H1 (cell line): ENCODE data around the gene STXBP6. TPM values are rescaled to one million over a fixed set of nuclear protein-coding genes. Genes with fewer than 3 reads are reported as not detected.

Source experiments
- BACH1 ChIP-seq: IDR thresholded peaks from 2 replicates; pipeline ENCODE4 v1.6.1; 2012; ENCODE audit warnings: low read length, improper control_type of control experiment
- CBX5 ChIP-seq: fragments of 300-800, 300-1000 bp; sonication (generic); IDR thresholded peaks from 2 replicates; pipeline ENCODE4 v1.7.1; 2016; ENCODE audit warnings: antibody characterized with exemption, low read length, low read depth
- FOSL1 ChIP-seq: IDR thresholded peaks from 2 replicates; pipeline ENCODE4 v1.6.1; 2011; ENCODE audit warnings: mild to moderate bottlenecking, low read depth, low read length, moderate library complexity; ENCODE audit not compliant: insufficient read depth
- NANOG ChIP-seq: IDR thresholded peaks from 2 replicates; pipeline ENCODE4 v1.6.1; 2011; ENCODE audit warnings: low read length, low read depth, mild to moderate bottlenecking, inconsistent platforms; ENCODE audit not compliant: insufficient read depth, poor library complexity, severe bottlenecking
- RBBP5 ChIP-seq: IDR thresholded peaks from 2 replicates; pipeline ENCODE4 v1.7.1; 2012; ENCODE audit warnings: low read depth, mild to moderate bottlenecking, inconsistent platforms, low read length, moderate library complexity, borderline replicate concordance
- ZNF274 ChIP-seq: IDR thresholded peaks from 2 replicates; pipeline ENCODE4 v1.7.0; 2012; ENCODE audit warnings: low read length, borderline replicate concordance; ENCODE audit errors: extremely low read depth
- polyA plus RNA-seq, 7 experiments: library from polyadenylated mRNA; depleted of rRNA in 3 of 7; stranded (reverse) in 5 of 7; unstranded in 2 of 7; fragments of >200 nt in 5 of 7; fragments of 200-250 nt in 2 of 7; gene quantifications; 1 replicate in 5 of 7; 2 replicates in 1 of 7; 4 replicates in 1 of 7; pipeline versions ENCODE4 v1.2.1 to v1.2.3, GENCODE V29; 2011 to 2013; ENCODE audit warnings: missing spikeins in 2 of 7, mixed read lengths in 2 of 7
- total RNA-seq: library from RNA; stranded (reverse); fragmentation: NEBNext Ultra II Directional; extraction: Animal tissue kit (Norgen Biotek cat#: 25700); gene quantifications from 2 replicates; pipeline ENCODE4 v1.2.1, GENCODE V29; 2021
- TF ChIP-seq, protein P1 (sequence below): IDR thresholded peaks from 2 replicates; pipeline ENCODE4 v1.6.1; 2011; ENCODE audit warnings: low read length, improper control_type of control experiment

Gene STXBP6
- total and polyA plus RNA-seq, 2 of the 8 experiments (the other 6 are each of a cell fraction or from before 2014, with no cell fraction given) = 9.4 to 18.1 TPM

DNA sequence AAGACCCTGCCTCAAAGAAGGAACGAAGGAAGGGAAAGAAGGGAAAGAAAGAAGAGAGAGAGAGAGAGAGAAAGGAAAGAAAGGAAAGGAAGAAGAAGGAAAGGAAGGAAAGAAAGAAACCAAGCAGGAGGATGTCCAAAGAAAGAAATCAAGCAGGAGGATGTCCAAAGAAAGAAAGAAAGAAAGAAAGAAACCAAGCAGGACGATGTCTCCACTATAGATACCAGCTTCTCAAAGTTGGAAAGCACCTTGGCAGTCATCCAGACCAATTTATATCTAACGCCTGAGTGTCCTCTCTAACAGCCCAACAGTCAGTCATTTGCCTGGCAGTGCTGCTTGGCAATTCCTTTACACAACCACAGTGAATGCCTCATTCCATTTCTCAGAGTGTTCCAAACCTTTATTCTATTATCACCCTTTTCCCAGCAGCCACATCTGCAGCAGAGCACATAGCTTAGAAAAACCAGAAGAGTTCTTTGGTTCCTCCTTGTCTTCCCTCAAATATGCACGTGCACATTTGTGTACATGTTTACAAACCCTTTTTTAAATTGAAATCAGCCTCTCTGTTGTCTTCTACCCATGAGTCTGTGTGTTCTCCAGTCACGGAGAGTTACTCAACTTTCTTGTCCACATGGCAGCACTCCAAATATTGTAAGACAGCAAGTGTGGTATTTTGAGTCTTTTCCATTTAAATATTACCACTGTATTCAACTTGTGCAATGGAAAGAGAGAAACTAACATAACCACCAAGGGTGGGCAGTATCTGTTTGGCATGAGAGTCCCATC, 138.4 kb downstream of the STXBP6 start (continued):
- no peak for TF ChIP-seq CBX5
- TF ChIP-seq NANOG = no peak
- no peak for TF ChIP-seq RBBP5
- no peak for TF ChIP-seq BACH1
- no peak for TF ChIP-seq FOSL1
- TF ChIP-seq ZNF274 = no peak
- TF ChIP-seq, protein P1, sequence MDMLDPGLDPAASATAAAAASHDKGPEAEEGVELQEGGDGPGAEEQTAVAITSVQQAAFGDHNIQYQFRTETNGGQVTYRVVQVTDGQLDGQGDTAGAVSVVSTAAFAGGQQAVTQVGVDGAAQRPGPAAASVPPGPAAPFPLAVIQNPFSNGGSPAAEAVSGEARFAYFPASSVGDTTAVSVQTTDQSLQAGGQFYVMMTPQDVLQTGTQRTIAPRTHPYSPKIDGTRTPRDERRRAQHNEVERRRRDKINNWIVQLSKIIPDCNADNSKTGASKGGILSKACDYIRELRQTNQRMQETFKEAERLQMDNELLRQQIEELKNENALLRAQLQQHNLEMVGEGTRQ = no peak
- TF ChIP-seq, all 59 proteins: peak for 0
